ENCODE results near the gene PCDHGB7. TPM values are rescaled to one million over a fixed set of nuclear protein-coding genes. Genes with fewer than 3 reads are reported as not detected.
A peak's percentile ranks its signal among the peaks of the same experiment; 100 is the strongest.
"Not testable (repeated sequence)": the region's sequence is repeated elsewhere in the genome, so short reads cannot be mapped to it uniquely, and the experiment has no call there.

PCDHGB7 gene
- total RNA-seq, 1 donor from 2014 or later = 22.4 TPM

GRCh38 chr5:141387557-141388311 lies 29.7 kb upstream of the PCDHGB7 start, which contains the start of gene PCDHGB4:
TSS of gene PCDHGB4 (plus strand) at chr5:141387698. CDS start at chr5:141387885, 187 bp downstream.
- Histone ChIP-seq H3K4me2 (ENCODE audit: low read length) (peak within 1 kb of the TSS; percentile 60), H3K9me3 (ENCODE audit: insufficient read depth, low read depth, low read length) (peaks cover 50% of the 10 kb centered on the region), H3K4me3 (ENCODE audit: insufficient read depth, low read depth, low read length) (peak within 1 kb of the TSS; percentile 44)
- not testable (repeated sequence) for H3K27me3 ChIP-seq (ENCODE audit: insufficient read depth, low read length); H3K9ac ChIP-seq (ENCODE audit: low read length); H4K20me1 ChIP-seq (ENCODE audit: insufficient read depth, low read length); H3K27ac Mint-ChIP-seq (ENCODE audit: unreplicated experiment); H3K4me1 ChIP-seq (ENCODE audit: insufficient read depth, low read length); H3K79me2 ChIP-seq (ENCODE audit: insufficient read depth, low read length); H3K4me1 Mint-ChIP-seq (ENCODE audit: low read depth, unreplicated experiment); H3K36me3 ChIP-seq (ENCODE audit: insufficient read depth, low read length); H2AFZ ChIP-seq (ENCODE audit: low read depth, low read length); H3K27me3 Mint-ChIP-seq (ENCODE audit: low read depth, unreplicated experiment); H3K27ac ChIP-seq (ENCODE audit: low read depth, low read length)
- H3K4me3 Mint-ChIP-seq (ENCODE audit: unreplicated experiment) = peak within 1 kb of the TSS; percentile 81
- H3K36me3 Mint-ChIP-seq (ENCODE audit: low read depth, unreplicated experiment) = peaks cover 16% of the 10 kb centered on the region
- TF ChIP-seq CTCF (IDR thresholded peaks at IDR 0.05; ENCODE audit: insufficient read depth, low read depth, low read length) = peak; percentile 35
- peaks cover 31% of the 10 kb centered on the region for H3K9me3 Mint-ChIP-seq (ENCODE audit: unreplicated experiment)
- FAIRE-seq (peak; percentile 79), DNase-seq (ENCODE audit: low read depth) (peak; percentile 14)

- peak overlapping the region; percentile 31 for H3K4me3 ChIP-seq (ENCODE audit: insufficient read depth, low read depth, low read length)
- H3K27ac ChIP-seq (ENCODE audit: low read depth, low read length) = no peak overlapping the region
- FAIRE-seq (no peak), DNase-seq (ENCODE audit: low read depth) (no peak)
- H3K4me2 ChIP-seq (ENCODE audit: low read length) = no peak overlapping the region
- no peak overlapping the region for H3K27ac Mint-ChIP-seq (ENCODE audit: unreplicated experiment)
- peak overlapping the region; percentile 2 for H3K4me3 Mint-ChIP-seq (ENCODE audit: unreplicated experiment)
- no peaks in the 10 kb centered on the region for H3K4me1 ChIP-seq (ENCODE audit: insufficient read depth, low read length)
- peaks cover 20% of the 10 kb centered on the region for H3K36me3 Mint-ChIP-seq (ENCODE audit: low read depth, unreplicated experiment)
- H3K4me1 Mint-ChIP-seq (ENCODE audit: low read depth, unreplicated experiment) = peaks cover 1% of the 10 kb centered on the region
- no peaks in the 10 kb centered on the region for H3K36me3 ChIP-seq (ENCODE audit: insufficient read depth, low read length)
- no peaks in the 10 kb centered on the region for H3K79me2 ChIP-seq (ENCODE audit: insufficient read depth, low read length)
- no peak for TF ChIP-seq EZH2 (IDR thresholded peaks at IDR 0.05; ENCODE audit: insufficient read depth, low read length)
- no peak for TF ChIP-seq CTCF (IDR thresholded peaks at IDR 0.05; ENCODE audit: insufficient read depth, low read depth, low read length)
- no peaks in the 10 kb centered on the region for H4K20me1 ChIP-seq (ENCODE audit: insufficient read depth, low read length)
- H3K9ac ChIP-seq (ENCODE audit: low read length) = no peak overlapping the region
- no peaks in the 10 kb centered on the region for H3K27me3 Mint-ChIP-seq (ENCODE audit: low read depth, unreplicated experiment)
- peaks cover 49% of the 10 kb centered on the region for H3K9me3 ChIP-seq (ENCODE audit: insufficient read depth, low read depth, low read length)
- H3K9me3 Mint-ChIP-seq (ENCODE audit: unreplicated experiment) = peaks cover 38% of the 10 kb centered on the region
- no peak overlapping the region for H2AFZ ChIP-seq (ENCODE audit: low read depth, low read length)
- no peaks in the 10 kb centered on the region for H3K27me3 ChIP-seq (ENCODE audit: insufficient read depth, low read length)
Measured at GRCh38 chr5:141388661-141389060, 28.8 kb upstream of the PCDHGB7 start.

Data from astrocyte (in vitro differentiated cells and primary cell).